Stimulated activated CD8-positive, alpha-beta memory T cell treated with anti-CD3 and anti-CD28 coated beads, Interleukin-7, amount 100 ng/mL, for 24 hours (primary cell): ENCODE measurements around the gene SLC22A13.
"Not testable (repeated sequence)": the region's sequence is repeated elsewhere in the genome, so short reads cannot be mapped to it uniquely, and the experiment has no call there.

Experiments
- DNase-seq: peaks from one replicate; pipeline ENCODE4 v3.0.0-alpha.2; 2020; ENCODE audit warnings: low read depth

The SLC22A13 gene

DNA sequence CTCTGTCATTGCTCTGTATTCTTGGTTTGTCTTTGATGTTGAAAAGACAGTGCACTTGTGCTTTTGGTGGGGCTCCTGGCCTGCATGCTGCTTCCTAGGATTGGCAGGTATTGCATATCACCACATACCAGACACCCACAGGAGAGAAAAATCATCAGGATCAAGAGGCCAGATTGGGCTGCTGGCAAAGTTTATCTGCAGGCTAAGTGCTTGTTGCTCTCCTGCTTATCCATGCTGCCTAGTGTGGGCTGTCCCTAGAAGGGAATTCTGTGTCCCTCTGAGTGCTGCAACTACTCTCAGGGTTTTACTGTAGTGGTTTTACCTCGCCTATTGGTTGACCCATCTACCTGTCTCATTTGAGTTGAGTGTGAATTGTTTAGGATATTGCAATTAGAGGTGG lies 833 bp upstream of the SLC22A13 start:
- DNase-seq: no peak

DNA sequence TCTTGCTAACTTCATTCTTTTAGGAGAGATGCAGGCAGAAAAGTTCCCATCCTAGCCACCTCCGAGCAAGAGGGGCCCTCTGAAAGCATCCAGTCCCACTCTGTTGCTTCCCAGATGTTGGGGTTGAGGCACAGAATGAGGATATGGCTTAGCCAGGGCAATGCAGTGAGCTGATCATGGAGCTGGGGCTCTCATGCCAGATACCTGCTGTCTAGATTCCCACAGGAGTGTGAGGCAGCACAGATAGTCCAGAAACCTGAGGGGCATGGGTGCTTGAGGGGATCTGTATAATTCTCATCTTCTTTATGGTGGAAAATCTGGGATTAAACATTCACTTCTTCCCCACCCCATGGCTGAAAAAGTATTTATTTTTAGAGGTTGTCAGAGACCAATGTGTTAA lies 1.2 kb downstream of the SLC22A13 start:
- DNase-seq: no peak

DNA sequence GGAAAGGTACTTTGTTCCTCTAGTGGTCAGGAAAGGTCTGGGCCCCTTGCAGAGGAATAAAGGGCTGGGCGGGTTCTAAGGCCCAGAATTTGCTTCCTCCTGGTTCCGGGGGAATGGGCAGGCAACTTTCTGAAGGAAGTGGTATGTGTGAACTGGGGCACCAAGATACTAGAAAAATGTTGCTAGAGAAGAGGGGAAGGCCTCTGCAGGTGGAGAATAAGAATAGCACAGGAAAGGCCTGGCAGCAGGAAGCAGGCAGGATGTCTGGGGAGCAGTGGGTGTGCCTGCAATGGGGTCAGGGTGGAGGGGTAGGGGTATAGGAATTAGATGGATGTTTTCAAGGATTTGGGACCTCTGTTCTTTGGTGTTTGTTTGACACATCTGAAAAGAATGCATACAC lies 2.0 kb downstream of the SLC22A13 start:
- DNase-seq: no peak

DNA sequence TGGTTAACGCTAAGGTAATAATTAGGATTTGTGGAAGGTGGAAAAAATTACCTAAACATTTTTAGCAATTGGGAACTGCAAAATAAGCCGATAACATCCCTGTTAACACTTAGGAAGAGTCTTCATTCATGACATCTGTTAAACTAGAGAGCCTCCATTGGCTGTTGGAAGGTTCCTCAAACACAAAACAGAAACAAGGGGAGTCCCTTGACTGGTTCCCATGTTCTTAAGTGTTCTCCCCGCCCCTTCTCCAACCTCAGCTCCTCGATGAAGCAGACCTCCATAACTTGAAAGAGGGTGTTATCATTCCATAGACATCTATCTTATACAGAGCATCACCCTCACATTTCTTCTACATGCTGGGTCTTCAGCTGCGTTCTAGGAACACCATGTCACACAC lies 2.5 kb downstream of the SLC22A13 start:
- DNase-seq: no peak

DNA sequence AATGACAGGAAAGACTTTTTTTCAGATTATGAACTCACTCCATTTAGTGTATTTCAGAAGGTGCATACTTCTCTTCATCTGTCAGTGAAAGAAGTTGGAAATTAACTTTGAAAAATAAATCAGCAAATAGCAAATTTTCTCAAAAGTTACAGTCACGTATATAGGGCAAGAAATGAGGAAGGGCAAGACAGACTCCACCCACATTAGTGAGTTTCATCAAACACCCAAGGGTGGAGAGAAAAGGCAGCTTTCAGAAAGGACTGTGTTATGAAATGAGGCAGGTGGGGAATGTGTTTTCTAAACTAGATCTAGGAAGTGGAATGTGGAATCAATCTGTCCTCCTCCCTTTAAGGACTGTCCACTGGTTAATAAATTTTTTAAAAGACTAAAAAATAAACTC lies 2.9 kb downstream of the SLC22A13 start:
- no peak for DNase-seq

DNA sequence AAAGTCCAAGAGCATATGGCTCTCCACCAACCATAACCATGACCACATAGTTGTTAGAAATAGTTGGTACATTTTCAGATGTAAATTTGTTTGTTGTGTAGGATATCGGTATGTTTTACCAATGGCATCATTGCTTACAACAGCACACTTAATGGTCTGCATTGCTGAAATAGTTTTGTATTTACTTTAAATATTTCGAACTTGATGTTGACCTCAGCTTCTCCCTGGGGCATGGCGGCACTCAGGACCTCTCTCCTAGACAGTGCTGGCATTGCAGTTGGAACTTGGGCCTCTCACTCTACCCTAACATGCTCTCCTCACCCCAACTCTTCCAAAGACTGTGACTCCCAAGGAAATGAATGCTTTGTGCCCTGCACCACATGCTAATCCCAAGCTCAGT lies 5.0 kb downstream of the SLC22A13 start:
- DNase-seq: no peak

DNA sequence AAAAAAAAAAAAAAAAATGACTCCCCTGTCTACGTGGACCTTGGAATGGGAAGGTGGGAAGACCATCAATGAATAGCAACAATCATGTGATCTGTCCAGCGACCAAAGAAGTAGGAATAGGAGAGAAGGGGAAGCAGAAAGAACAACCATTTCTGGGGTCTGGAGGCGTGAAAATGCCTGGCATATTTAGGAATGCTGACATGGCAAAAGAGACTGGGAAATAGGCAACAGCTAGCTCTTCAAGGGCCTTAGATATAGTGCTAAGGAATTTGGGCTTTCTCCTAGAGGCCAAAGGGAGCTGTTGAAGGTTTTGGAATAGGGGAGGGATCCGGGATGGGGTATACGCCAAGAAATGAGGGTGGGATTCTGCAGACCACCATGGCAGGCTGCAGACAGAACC lies 5.9 kb downstream of the SLC22A13 start:
- no peak for DNase-seq

DNA sequence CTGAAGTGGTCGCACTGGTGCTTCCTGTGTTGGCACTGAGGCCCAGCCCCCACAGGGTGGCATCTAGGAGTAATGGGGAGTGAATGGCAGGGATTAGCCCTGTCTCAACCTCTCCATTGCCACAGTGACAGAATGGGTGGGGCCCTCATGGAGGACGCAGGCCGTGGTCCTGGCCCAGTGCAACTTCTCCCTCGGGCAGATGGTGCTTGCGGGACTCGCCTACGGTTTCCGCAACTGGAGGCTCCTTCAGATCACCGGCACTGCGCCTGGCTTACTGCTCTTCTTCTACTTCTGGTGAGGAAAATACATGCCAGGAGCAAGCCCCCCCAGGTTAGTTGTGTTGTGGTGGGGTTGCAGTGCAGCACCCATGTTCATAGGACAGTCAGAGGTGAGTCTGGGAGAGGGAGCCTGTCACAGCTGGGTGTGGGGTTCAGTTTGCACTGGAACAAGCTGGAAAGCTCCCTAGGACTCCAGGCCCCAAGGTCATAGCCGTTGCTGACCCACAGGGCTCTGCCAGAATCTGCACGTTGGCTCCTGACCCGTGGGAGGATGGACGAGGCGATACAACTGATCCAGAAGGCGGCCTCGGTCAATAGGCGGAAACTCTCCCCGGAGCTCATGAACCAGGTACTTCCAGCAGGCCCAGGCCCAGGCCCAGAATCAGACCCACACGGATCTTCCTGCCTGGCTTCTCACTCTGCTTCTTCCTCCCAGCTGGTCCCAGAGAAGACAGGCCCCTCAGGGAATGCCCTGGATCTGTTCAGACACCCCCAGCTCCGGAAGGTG lies 9.4 kb downstream of the SLC22A13 start:
- DNase-seq: no peak

DNA sequence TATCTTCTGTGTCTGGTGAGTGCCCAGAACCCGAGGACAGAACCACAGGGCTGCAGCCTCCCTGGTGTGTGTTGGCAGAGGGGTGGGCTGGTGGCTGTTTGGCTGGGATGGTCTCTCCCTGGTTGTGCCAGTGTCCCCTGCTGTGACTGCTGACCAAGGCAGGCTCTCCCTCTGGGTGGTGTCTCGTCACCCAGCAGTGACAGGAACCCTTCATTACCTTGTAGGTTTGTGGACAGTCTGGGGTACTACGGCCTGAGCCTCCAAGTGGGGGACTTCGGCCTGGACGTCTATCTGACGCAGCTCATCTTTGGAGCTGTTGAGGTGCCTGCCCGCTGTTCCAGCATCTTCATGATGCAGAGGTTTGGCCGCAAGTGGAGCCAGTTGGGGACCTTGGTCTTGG lies 10.0 kb downstream of the SLC22A13 start:
- DNase-seq: no peak

DNA sequence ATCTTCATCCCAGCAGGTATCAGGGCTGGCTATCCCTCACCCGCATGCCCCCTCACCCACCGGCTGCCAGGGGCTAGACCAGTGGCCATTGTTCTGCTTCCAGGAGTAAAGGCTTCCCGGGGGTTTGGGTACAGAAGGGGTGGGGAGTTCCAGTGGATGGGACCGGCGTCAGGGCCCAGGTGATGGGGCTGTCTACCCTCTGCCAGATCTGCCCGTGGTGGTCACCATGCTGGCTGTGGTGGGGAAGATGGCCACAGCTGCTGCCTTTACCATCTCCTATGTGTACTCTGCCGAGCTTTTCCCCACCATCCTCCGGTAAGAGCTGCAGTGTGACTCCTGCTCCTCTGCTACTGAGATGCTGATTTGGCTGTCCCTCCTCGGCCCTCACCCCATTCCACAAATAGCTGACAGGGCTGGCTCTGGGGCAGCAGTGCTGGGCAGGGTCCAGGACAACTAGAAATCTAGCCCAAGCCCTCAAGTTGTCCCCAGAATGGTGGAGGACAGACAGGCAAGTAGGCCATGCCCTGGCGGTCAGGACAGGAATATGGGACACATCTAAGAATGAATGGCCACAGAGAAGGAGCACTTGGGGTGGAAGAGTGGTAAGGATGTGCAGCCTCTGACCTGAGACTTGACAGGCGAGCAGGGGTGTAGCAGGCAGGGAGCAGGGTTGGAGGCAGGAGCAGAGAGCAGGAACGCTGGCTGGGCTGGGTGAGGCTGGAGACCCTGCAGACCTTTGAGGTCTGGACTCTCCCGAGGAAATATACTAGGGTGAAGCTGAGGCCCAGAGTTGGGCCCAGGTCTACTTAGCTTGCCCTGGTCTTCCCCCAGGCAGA lies 10.7 kb downstream of the SLC22A13 start:
- DNase-seq: no peak

DNA sequence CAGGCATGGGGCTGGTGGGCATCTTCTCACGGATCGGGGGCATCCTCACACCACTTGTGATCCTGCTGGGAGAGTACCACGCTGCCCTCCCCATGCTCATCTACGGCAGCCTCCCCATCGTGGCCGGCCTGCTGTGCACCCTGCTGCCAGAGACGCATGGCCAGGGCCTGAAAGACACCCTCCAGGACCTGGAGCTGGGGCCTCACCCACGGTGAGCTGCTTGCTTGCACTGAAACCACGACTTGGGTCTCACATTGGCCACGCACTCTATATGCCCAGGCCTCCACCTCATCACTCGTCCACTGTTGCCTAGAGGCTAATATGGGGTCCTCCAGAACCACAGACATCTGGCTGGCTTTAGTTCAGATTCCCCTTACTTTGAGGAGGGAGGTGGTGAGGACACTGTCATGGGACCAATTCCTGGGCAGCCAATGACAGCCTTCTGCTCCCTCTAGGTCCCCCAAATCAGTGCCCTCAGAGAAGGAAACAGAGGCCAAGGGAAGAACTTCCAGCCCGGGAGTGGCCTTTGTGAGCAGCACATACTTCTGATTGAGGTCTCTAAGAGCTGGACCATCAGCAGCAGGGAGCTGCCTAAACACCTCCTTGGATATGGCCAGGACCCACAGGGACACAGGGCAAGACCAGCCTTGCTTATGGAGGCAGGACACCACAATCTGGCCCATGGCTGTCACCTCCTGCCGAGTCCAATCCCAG lies 11.5 kb downstream of the SLC22A13 start:
- no peak for DNase-seq

DNA sequence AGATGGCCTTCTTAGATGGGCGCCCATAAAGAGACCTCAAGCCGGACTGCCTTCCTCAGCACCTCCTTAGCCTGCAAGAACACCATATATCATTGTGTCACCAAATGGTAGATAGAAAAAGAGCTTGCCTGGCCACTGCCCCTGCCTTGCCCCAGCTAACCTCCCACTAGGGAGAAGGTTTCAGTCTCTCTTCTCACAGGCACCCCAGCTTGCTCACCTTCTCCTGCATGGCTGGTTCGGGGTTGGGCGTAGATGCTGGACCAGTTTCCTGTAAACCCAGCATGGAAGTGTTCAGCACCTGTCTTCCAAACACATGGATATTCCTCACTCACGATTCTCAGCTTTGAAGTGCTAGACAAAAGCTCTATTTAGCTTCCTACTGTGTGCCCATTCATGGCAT lies 13.2 kb downstream of the SLC22A13 start:
- DNase-seq: no peak

DNA sequence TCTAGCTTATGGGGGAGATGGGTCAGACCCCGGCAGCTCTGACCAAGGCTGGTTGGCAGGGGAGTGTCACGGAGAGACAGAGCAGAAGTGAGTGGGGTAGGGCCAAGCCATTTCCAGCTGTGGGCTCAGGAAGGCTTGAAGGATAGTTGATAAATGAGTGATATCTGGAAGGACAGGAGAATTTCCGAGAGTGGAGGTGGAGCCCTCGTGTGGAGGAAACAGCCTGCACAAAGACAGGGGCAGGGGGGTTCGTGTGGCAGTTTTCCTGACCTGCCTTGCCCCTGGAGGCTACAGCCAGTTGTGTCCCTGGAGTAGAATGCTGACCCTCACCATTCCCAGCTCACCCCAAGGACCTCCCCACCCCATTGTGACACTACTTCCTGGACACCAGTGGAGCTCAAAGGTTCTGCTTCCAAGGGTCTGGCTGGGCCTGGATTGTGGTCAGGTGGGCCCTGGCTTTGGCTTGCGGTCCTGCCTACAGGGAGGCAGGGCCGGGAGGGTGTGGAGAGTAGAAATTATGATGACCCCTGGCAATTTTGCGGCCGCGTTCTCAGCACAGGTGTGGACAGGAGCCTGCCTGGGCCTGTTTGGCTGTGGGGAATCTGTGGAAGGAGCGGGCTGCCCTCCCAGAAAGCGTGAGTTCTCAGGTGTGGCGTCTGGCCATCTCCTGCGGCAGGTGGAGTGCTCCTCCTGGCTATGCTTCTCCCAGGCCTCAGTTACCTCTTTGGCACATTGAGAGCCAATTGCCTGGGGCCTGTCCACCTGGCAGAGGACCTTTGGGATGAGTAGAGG lies 16.5 kb downstream of the SLC22A13 start, which contains the start of gene SLC22A14:
Gene SLC22A14, plus strand, starts transcription at position 400 of the 792 bp plus-strand sequence. CDS start 23,733 bp downstream, outside the sequence.
- DNase-seq: no peak

DNA sequence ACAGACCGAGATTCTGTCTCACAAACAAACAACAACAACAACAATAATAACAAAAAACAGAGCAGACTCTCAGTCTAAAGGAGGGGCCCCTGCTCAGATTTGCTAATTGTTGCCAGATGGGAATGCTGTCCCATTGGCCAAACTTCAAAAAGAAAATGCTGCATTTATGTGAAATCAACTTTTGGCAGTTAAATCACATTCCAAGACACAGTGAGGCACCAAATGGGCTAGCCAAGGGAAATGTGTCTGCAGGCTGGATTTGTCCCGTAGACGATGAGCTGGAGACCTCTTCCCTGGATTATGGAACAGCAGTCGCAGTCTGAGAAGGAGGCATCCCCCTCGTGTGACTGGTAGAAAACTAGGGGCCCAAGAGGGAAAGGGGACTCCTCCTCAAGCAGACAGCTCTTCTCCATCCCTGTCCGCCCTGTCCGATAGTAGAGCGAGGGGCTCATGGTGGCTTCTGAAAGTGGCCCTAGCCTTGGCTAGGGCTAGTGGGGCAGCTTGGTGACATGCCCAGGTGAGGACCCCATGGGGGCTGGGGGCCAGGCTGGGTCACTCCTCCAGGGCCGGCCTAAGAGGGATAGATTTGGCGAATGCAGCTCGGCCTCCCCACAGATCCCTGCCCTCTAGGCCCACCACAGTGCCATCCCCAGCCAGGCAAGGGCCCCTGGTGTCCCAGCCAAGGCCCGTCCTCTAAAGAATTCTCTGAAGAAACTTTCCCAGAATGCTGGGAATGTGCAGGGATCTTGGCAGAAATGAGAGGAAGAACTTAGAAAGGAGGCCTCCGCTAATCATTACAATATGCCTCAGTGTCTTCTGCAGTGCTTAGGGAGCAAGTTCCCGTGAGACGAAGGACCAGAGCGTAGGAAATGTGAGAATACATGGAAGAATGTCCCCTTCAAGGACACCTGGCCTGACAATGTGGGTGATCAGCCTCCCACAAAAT lies 18.5 kb downstream of the SLC22A13 start:
- no peak for DNase-seq

DNA sequence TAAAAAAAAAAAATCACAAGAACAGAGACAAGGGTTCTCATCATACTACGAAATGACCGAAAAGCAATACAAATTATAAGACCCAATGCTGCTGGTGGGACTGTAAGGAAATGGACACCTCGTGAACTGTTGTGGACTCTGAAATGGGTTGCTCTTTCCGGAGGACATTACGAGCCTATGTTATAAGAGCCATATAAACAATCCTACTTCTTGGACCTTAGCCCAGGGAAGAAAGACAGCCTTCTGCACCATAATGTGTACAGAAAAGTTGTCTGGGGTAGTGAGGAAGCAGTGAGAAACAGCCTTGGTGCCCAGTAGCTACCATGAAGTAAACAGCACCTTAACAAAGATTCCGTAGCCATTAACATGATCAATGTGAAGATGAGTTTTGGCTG lies 19.1 kb downstream of the SLC22A13 start:
- DNase-seq: no peak

DNA sequence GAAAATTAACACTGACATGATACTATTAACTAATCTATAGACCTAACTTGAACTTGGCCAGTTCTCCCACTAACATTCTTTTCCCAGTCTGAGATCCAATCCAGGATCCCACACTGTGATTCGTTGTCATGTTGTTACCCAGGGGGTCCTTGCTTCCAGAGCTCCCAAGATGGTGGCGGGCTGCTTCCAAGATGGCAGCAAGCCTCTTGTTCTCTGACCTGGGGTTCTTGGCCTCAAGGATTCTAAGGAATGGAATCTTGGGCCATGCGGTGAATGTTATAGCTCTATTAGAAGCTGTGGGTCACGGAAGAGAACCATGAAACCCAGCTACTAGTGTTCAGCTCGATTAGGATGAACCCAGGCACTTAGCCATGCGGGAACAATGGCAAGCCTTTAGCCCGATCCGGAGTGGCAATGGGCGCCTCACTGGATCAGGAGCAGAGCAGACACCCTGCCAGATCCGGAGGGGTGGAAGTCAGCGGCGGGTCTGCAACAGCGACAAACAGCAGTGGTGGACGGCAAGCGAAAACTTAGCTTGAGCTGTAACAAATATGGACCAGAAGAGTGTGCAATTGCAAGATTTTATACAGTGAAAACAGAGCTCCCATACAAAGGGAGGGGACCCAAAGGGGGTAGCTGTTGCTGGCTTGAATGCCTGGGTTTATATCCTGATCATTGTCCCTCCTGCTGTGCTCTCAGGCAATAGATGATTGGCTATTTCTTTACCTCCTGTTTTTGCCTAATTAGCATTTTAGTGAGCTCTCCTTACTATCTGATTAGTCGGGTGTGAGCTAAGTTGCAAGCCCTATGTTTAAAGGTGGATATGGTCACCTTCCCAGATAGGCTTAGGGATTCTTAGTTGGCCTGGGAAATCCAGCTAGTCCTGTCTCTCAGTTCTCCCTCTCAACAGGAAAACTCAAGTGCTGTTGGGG lies 23.9 kb downstream of the SLC22A13 start:
- not testable (repeated sequence) for DNase-seq

DNA sequence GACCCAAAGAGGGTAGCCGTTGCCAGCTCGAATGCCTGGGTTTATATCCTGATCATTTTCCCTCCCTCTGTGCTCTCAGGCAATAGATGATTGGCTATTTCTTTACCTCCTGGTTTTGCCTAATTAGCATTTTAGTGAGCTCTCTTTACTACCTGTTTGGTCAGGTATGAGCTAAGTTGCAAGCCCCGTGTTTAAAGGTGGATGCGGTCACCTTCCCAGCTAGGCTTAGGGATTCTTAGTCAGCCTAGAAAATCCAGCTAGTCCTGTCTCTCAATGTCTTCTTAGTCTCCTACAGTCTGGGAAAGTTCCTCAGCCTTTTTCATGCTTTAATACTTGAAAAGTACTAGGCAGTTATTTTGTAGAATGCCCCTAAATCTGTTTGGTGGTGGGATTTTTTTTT lies 31.4 kb downstream of the SLC22A13 start:
- DNase-seq: not testable (repeated sequence)

DNA sequence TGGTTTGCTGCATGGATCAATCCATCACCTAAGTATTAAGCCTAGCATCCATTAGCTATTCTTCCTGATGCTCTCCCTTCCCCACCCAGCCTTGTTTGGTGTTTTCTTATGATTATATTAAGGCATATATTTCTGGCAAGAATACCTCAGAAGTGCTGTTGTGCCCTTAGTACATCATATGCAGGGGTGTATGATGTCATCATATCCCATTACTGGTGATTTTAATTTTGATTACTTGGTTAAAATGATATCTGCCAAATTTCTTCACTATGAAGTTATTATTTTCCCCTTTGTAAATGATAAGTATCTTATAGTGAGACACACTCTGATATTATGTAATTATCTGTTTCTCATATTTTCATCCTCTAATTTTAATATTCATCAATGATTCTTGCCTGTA lies 31.9 kb downstream of the SLC22A13 start:
- DNase-seq: no peak

DNA sequence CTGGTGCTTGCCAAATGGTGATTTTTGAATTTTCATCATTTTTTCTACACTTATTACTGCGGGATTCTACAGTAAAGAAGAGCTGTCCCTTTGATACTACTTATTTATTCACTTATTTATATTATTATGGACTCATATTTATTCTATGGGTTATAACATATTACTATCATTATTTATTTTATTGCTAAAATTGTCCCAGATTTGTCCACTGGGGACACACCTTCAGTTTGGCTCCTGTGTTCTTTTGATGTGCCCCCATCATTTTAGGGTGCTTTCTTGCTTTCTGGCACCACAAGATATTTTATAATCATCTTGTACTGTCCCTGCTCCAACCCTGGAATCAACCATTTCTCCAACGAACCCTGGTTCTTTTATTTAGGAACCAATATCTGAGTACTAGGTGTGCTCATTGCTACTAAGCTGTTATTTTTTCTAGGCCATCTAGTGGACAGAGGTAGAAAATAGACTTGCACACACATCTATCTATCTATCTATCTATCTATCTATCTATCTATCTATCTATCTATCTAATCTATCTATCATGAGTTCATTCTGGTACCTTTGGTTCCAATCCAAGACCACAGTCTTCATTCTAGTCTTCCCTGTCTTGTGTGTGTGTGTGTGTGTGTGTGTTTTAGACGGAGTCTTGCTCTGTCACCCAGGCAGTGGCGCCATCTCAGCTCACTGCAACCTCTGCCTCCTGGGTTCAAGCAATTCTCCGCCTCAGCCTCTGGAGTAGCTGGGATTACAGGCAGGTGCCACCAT lies 32.5 kb downstream of the SLC22A13 start:
- DNase-seq: no peak
